Astrocyte (in vitro differentiated cells and primary cell): ENCODE results near the gene CCNE1. TPM values are rescaled to one million over a fixed set of nuclear protein-coding genes. Genes with fewer than 3 reads are reported as not detected.

Experiments used
- DNase-seq: peaks from one replicate; pipeline ENCODE4 v3.0.0-alpha.2; 2010; ENCODE audit warnings: low read depth
- FAIRE-seq: peaks from 2 replicates; lab custom pipeline; 2011; peaks lifted over from hg19 to GRCh38; lab: Jason Lieb, UNC
- H2AFZ ChIP-seq: 2 replicates; pipeline ENCODE4 v1.6.0; 2012; ENCODE audit warnings: low read depth, low read length, inconsistent platforms
- H3K27ac ChIP-seq: 2 replicates; pipeline ENCODE4 v1.5.1; 2011; ENCODE audit warnings: low read depth, low read length, inconsistent platforms
- H3K27me3 ChIP-seq: 2 replicates; pipeline ENCODE4 v1.6.0; 2011; ENCODE audit warnings: low read length, inconsistent platforms; ENCODE audit not compliant: insufficient read depth
- H3K36me3 ChIP-seq: 2 replicates; pipeline ENCODE4 v1.5.1; 2011; ENCODE audit warnings: low read length, inconsistent platforms; ENCODE audit not compliant: insufficient read depth
- H3K4me1 ChIP-seq: 2 replicates; pipeline ENCODE4 v1.5.1; 2011; ENCODE audit warnings: low read length, inconsistent platforms; ENCODE audit not compliant: insufficient read depth
- H3K4me2 ChIP-seq: 2 replicates; pipeline ENCODE4 v1.6.0; 2012; ENCODE audit warnings: low read length, inconsistent platforms
- H3K4me3 ChIP-seq: 2 replicates; pipeline ENCODE4 v1.5.1; 2011; ENCODE audit warnings: low read depth, mild to moderate bottlenecking, low read length, inconsistent platforms; ENCODE audit not compliant: insufficient read depth
- H3K79me2 ChIP-seq: 2 replicates; pipeline ENCODE4 v1.6.0; 2012; ENCODE audit warnings: mild to moderate bottlenecking, low read length, inconsistent platforms; ENCODE audit not compliant: insufficient read depth
- H3K9ac ChIP-seq: 2 replicates; pipeline ENCODE4 v1.6.0; 2012; ENCODE audit warnings: mild to moderate bottlenecking, low read length, inconsistent platforms
- H3K9me3 ChIP-seq: 2 replicates; pipeline ENCODE4 v1.5.1; 2012; ENCODE audit warnings: low read depth, mild to moderate bottlenecking, low read length, inconsistent platforms; ENCODE audit not compliant: insufficient read depth
- H4K20me1 ChIP-seq: 2 replicates; pipeline ENCODE4 v1.6.0; 2012; ENCODE audit warnings: low read length, inconsistent platforms; ENCODE audit not compliant: insufficient read depth
- H3K27ac Mint-ChIP-seq: one replicate; pipeline ENCODE4 v1.8.0; 2021; ENCODE audit warnings: mild to moderate bottlenecking, mixed read lengths; ENCODE audit not compliant: unreplicated experiment
- H3K27me3 Mint-ChIP-seq: one replicate; pipeline ENCODE4 v1.8.0; 2021; ENCODE audit warnings: low read depth, mixed read lengths; ENCODE audit not compliant: unreplicated experiment
- H3K36me3 Mint-ChIP-seq: one replicate; pipeline ENCODE4 v1.8.0; 2021; ENCODE audit warnings: low read depth, mixed read lengths; ENCODE audit not compliant: unreplicated experiment
- H3K4me1 Mint-ChIP-seq: one replicate; pipeline ENCODE4 v1.8.0; 2021; ENCODE audit warnings: low read depth, mixed read lengths; ENCODE audit not compliant: unreplicated experiment
- H3K4me3 Mint-ChIP-seq: one replicate; pipeline ENCODE4 v1.8.0; 2021; ENCODE audit warnings: mild to moderate bottlenecking, moderate library complexity, mixed read lengths; ENCODE audit not compliant: unreplicated experiment
- H3K9me3 Mint-ChIP-seq: one replicate; pipeline ENCODE4 v1.8.0; 2021; ENCODE audit warnings: mild to moderate bottlenecking, mixed read lengths; ENCODE audit not compliant: unreplicated experiment
- CTCF ChIP-seq: IDR thresholded peaks from 2 replicates; pipeline ENCODE4 v1.5.1; 2011; ENCODE audit warnings: low read depth, mild to moderate bottlenecking, inconsistent platforms, low read length, moderate library complexity; ENCODE audit not compliant: insufficient read depth
- EZH2 ChIP-seq: IDR thresholded peaks from 2 replicates; pipeline ENCODE4 v1.6.1; 2012; ENCODE audit warnings: mild to moderate bottlenecking, low read length, inconsistent platforms; ENCODE audit not compliant: insufficient read depth
- total RNA-seq: library from RNA; stranded (reverse); gene quantifications from 2 replicates; pipeline ENCODE4 v1.2.1, GENCODE V29; 2021

The CCNE1 gene
- total RNA-seq, 1 donor from 2014 or later, result 8.8 TPM

- H3K4me2 ChIP-seq, result no peak overlapping the region
- DNase-seq, result no peak
These were observed 1.3 kb upstream of the CCNE1 start for GRCh38 chr19:29810504-29810871.

DNA sequence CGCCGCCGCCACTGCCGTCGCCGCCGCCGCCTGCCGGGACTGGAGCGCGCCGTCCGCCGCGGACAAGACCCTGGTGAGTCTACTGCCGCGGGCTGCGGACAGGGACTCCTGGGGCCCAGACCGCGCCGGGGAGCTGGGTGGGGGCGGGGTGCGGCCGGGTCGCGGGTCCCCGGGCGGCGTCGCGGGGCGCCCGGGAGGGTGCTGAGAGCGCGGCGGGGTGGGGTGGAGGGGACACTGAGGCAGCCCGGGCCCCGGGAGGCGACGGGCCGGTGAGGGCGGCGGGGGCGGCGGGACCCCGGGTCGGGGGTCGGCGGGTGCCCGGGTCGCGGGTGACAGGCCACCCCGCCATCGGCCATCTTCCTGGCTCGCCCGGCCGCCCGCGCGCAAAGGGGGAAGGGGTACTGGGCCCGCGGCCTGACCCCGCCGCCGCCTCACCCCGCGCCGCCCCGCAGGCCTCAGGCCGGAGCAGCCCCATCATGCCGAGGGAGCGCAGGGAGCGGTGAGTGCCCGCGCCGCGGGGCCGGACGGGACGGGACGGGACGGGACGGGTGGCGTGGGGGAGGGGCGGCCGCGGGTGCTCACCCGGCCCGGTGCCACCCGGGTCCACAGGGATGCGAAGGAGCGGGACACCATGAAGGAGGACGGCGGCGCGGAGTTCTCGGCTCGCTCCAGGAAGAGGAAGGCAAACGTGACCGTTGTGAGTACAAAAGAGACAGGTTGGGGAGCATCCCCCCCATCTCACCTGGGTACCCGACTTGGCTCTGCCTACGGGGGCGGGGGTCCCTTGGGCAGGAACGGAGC lies 489 bp downstream of the CCNE1 start:
- H3K9me3 Mint-ChIP-seq, result no peaks in the 10 kb centered on the region
- Histone ChIP-seq H4K20me1 (no peaks in the 10 kb centered on the region), H3K79me2 (no peaks in the 10 kb centered on the region), H3K9ac (peak overlapping the region; percentile 28), H3K36me3 (no peaks in the 10 kb centered on the region), H3K4me2 (peak overlapping the region; percentile 79), H3K4me3 (peak overlapping the region; percentile 29), H3K27me3 (no peaks in the 10 kb centered on the region), H3K9me3 (no peaks in the 10 kb centered on the region), H3K4me1 (peaks cover 2% of the 10 kb centered on the region), H3K27ac (no peak overlapping the region), H2AFZ (peak overlapping the region; percentile 51)
- no peaks in the 10 kb centered on the region for H3K27me3 Mint-ChIP-seq
- DNase-seq (no peak), FAIRE-seq (no peak)
- H3K36me3 Mint-ChIP-seq, result peaks cover 4% of the 10 kb centered on the region
- H3K27ac Mint-ChIP-seq, result no peak overlapping the region
- H3K4me1 Mint-ChIP-seq, result no peaks in the 10 kb centered on the region
- H3K4me3 Mint-ChIP-seq, result peak overlapping the region; percentile 85
- TF ChIP-seq EZH2 (no peak), CTCF (no peak)

More at GRCh38 chr19:29810504-29810871, 1.3 kb upstream of the CCNE1 start:
- H3K27me3 Mint-ChIP-seq, result peaks cover 2% of the 10 kb centered on the region
- no peak overlapping the region for H3K9ac ChIP-seq
- H3K4me1 ChIP-seq, result peaks cover 2% of the 10 kb centered on the region
- H3K9me3 Mint-ChIP-seq, result no peaks in the 10 kb centered on the region
- no peak for FAIRE-seq
- no peaks in the 10 kb centered on the region for H3K27me3 ChIP-seq
- peak overlapping the region; percentile 35 for H3K27ac Mint-ChIP-seq
- H3K4me3 ChIP-seq, result no peak overlapping the region
- H2AFZ ChIP-seq, result no peak overlapping the region
- no peaks in the 10 kb centered on the region for H3K79me2 ChIP-seq
- peak overlapping the region; percentile 74 for H3K4me3 Mint-ChIP-seq
- no peak overlapping the region for H3K27ac ChIP-seq
- peaks cover 3% of the 10 kb centered on the region for H3K36me3 Mint-ChIP-seq
- no peaks in the 10 kb centered on the region for H3K36me3 ChIP-seq
- H4K20me1 ChIP-seq, result no peaks in the 10 kb centered on the region
- TF ChIP-seq EZH2 (no peak), CTCF (no peak)
- H3K9me3 ChIP-seq, result no peaks in the 10 kb centered on the region
- H3K4me1 Mint-ChIP-seq, result no peaks in the 10 kb centered on the region

DNA sequence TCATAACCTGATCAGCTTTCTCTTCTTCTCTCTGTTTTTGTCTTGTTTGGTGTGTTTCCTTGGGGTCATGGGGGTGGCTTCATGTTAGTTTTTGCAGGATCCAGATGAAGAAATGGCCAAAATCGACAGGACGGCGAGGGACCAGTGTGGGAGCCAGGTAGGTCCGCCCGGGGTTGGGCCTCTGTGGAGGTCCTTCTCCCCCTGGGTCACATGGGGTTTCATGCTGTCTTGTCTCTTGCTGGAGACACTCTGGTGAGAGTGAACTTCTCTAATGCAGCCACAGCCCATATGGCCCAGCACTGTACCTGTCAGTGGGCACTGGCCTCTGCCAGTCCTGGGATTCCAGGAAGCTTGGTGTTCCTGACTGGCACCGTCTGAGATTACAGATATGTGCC lies 1.1 kb downstream of the CCNE1 start:
- no peaks in the 10 kb centered on the region for H3K9me3 ChIP-seq
- no peaks in the 10 kb centered on the region for H3K79me2 ChIP-seq
- H3K36me3 ChIP-seq, result no peaks in the 10 kb centered on the region
- H3K36me3 Mint-ChIP-seq, result peaks cover 4% of the 10 kb centered on the region
- no peaks in the 10 kb centered on the region for H3K27me3 ChIP-seq
- peak overlapping the region; percentile 94 for H3K27ac Mint-ChIP-seq
- peak overlapping the region; percentile 79 for H3K4me2 ChIP-seq
- no peak overlapping the region for H3K27ac ChIP-seq
- H3K27me3 Mint-ChIP-seq, result no peaks in the 10 kb centered on the region
- TF ChIP-seq CTCF (no peak), EZH2 (no peak)
- H2AFZ ChIP-seq, result peak overlapping the region; percentile 51
- peak overlapping the region; percentile 28 for H3K9ac ChIP-seq
- H3K4me3 ChIP-seq, result peak overlapping the region; percentile 29
- DNase-seq (no peak), FAIRE-seq (no peak)
- H3K4me1 Mint-ChIP-seq, result no peaks in the 10 kb centered on the region
- no peaks in the 10 kb centered on the region for H4K20me1 ChIP-seq
- H3K4me3 Mint-ChIP-seq, result peak overlapping the region; percentile 85
- no peaks in the 10 kb centered on the region for H3K9me3 Mint-ChIP-seq
- H3K4me1 ChIP-seq, result peaks cover 2% of the 10 kb centered on the region
